GM23338 (cell line): ENCODE measurements around the gene TAF3. TPM values are rescaled to one million over a fixed set of nuclear protein-coding genes. Genes with fewer than 3 reads are reported as not detected.
A peak's percentile ranks its signal among the peaks of the same experiment; 100 is the strongest.

Source experiments
- ATAC-seq: fragments of 200-7000 bp; cut with Tn5 transposase; 3 replicates; pipeline ENCODE4 v1.9.1; 2020
- DNase-seq: peaks from one replicate; pipeline ENCODE4 v3.0.0-alpha.2; 2015; ENCODE audit warnings: low spot score
- H2AFZ ChIP-seq: fragments of 200-600 bp; sonication (generic); 2 replicates; pipeline ENCODE4 v1.8.0; 2016; ENCODE audit warnings: antibody characterized with exemption, mild to moderate bottlenecking, moderate library complexity
- H3F3A ChIP-seq: fragments of 200-600 bp; sonication (generic); replicated peaks from 2 replicates; pipeline ENCODE4 v1.8.0; 2017; ENCODE audit warnings: antibody characterized with exemption, mixed run types, low read depth
- H3K27ac ChIP-seq: fragments of 200-600 bp; sonication (generic); 2 replicates; pipeline ENCODE4 v1.6.1; 2016; ENCODE audit warnings: low read depth
- H3K27me3 ChIP-seq: fragments of 200-600 bp; sonication (generic); 2 replicates; pipeline ENCODE4 v1.8.0; 2016; ENCODE audit warnings: mild to moderate bottlenecking, mixed run types, moderate library complexity; ENCODE audit not compliant: insufficient read depth
- H3K36me3 ChIP-seq: fragments of 200-600 bp; sonication (generic); 2 replicates; pipeline ENCODE4 v1.8.0; 2016; ENCODE audit warnings: mild to moderate bottlenecking; ENCODE audit not compliant: insufficient read depth
- H3K4me1 ChIP-seq: fragments of 200-600 bp; sonication (generic); 2 replicates; pipeline ENCODE4 v1.8.0; 2016; ENCODE audit warnings: mild to moderate bottlenecking, moderate library complexity; ENCODE audit not compliant: insufficient read depth
- H3K4me2 ChIP-seq: fragments of 200-600 bp; sonication (generic); 2 replicates; pipeline ENCODE4 v1.7.1; 2017; ENCODE audit warnings: mixed run types
- H3K4me3 ChIP-seq: fragments of 200-600 bp; sonication (generic); 2 replicates; pipeline ENCODE4 v1.6.1; 2016; ENCODE audit warnings: mixed run types
- H3K79me2 ChIP-seq: fragments of 200-600 bp; sonication (generic); replicated peaks from 2 replicates; pipeline ENCODE4 v1.8.0; 2017; ENCODE audit warnings: mild to moderate bottlenecking; ENCODE audit not compliant: insufficient read depth
- H3K9me2 ChIP-seq: fragments of 200-600 bp; sonication (generic); 2 replicates; pipeline ENCODE4 v1.8.0; 2017; ENCODE audit not compliant: insufficient read depth
- H4K20me1 ChIP-seq: fragments of 200-600 bp; sonication (generic); replicated peaks from 2 replicates; pipeline ENCODE4 v1.8.0; 2017; ENCODE audit warnings: mild to moderate bottlenecking; ENCODE audit not compliant: insufficient read depth
- H3K27ac Mint-ChIP-seq: 2 replicates; pipeline ENCODE4 v1.8.0; 2020; ENCODE audit warnings: inconsistent platforms, mild to moderate bottlenecking, moderate library complexity, mixed read lengths
- H3K27me3 Mint-ChIP-seq: 3 replicates; pipeline ENCODE4 v1.8.0; 2022; ENCODE audit warnings: low read depth, mild to moderate bottlenecking, moderate library complexity, mixed read lengths, inconsistent platforms; ENCODE audit not compliant: insufficient read depth, poor library complexity
- H3K36me3 Mint-ChIP-seq: 3 replicates; pipeline ENCODE4 v1.8.0; 2021; ENCODE audit warnings: low read depth, mild to moderate bottlenecking, inconsistent platforms, moderate library complexity, mixed read lengths
- H3K4me1 Mint-ChIP-seq: 3 replicates; pipeline ENCODE4 v1.8.0; 2020; ENCODE audit warnings: mild to moderate bottlenecking, inconsistent platforms, mixed read lengths
- H3K4me3 Mint-ChIP-seq: 3 replicates; pipeline ENCODE4 v1.8.0; 2021; ENCODE audit warnings: moderate library complexity, mild to moderate bottlenecking, inconsistent platforms, mixed read lengths
- H3K9me3 Mint-ChIP-seq: 3 replicates; pipeline ENCODE4 v1.8.0; 2020; ENCODE audit warnings: moderate library complexity, mild to moderate bottlenecking, inconsistent platforms, mixed read lengths
- CREB1 ChIP-seq: fragments of 250-450 bp; sonication (Bioruptor Pico); IDR thresholded peaks from 2 replicates; pipeline ENCODE4 v1.5.0; 2020; ENCODE audit warnings: low read depth, mild to moderate bottlenecking, moderate library complexity
- CTCF ChIP-seq, 2 experiments: fragments of 200-600 bp in 1 of 2; sonication (generic) in 1 of 2; conservative IDR thresholded peaks; 2 replicates each; pipeline versions ENCODE4 v1.5.1 to v1.6.1; 2016 to 2017; ENCODE audit warnings: antibody characterized with exemption in 2 of 2, low read depth in 2 of 2, mild to moderate bottlenecking in 2 of 2, moderate library complexity in 1 of 2
- JUNB ChIP-seq: IDR thresholded peaks from one replicate; pipeline ENCODE4 v1.6.1; 2016; ENCODE audit warnings: antibody characterized with exemption; ENCODE audit not compliant: unreplicated experiment
- NANOG ChIP-seq: IDR thresholded peaks from 2 replicates; pipeline ENCODE4 v1.6.1; 2016; ENCODE audit warnings: antibody characterized with exemption, borderline replicate concordance
- REST ChIP-seq: IDR thresholded peaks from one replicate; pipeline ENCODE4 v1.6.1; 2018; ENCODE audit warnings: antibody characterized with exemption; ENCODE audit not compliant: unreplicated experiment
- STAT1 ChIP-seq: IDR thresholded peaks from one replicate; pipeline ENCODE4 v1.6.1; 2016; ENCODE audit warnings: antibody characterized with exemption; ENCODE audit not compliant: unreplicated experiment
- ZNF462 ChIP-seq: fragments of 250-450 bp; sonication (Bioruptor Pico); IDR thresholded peaks from 2 replicates; pipeline ENCODE4 v1.5.0; 2020; ENCODE audit warnings: mild to moderate bottlenecking, moderate library complexity
- polyA plus RNA-seq: library from polyadenylated mRNA; unstranded; fragments of >200 nt; fragmentation: Nextera tagmentation; extraction: Ambion mirVana; gene quantifications from 2 replicates; pipeline ENCODE4 v1.2.1, GENCODE V29; 2016
- total RNA-seq: library from RNA; depleted of rRNA; stranded (reverse); fragments of >200 nt; shearing (Covaris generic); gene quantifications from 2 replicates; pipeline ENCODE4 v1.2.3, GENCODE V29; 2014

Gene TAF3
- total and polyA plus RNA-seq, 2 experiments from 2014 or later: 6.4 to 15.2 TPM

GRCh38 chr10:7872041-7872442, 53.7 kb downstream of the TAF3 start:
- H3K27ac Mint-ChIP-seq: no peak overlapping the region
- H3K27me3 ChIP-seq: no peaks in the 10 kb centered on the region
- no peaks in the 10 kb centered on the region for H3K36me3 Mint-ChIP-seq
- peaks cover 8% of the 10 kb centered on the region; the same call in 1 of the 2 replicates for H3K79me2 ChIP-seq
- no peaks in the 10 kb centered on the region for H3K9me2 ChIP-seq
- no peak overlapping the region for H3K4me2 ChIP-seq
- H3K36me3 ChIP-seq: no peaks in the 10 kb centered on the region
- H4K20me1 ChIP-seq: no peaks in the 10 kb centered on the region
- DNase-seq (peak; percentile 58), ATAC-seq (no peak)
- H3K4me3 ChIP-seq: no peak overlapping the region
- H3K9me3 Mint-ChIP-seq: no peaks in the 10 kb centered on the region
- H3K27me3 Mint-ChIP-seq: no peaks in the 10 kb centered on the region
- no peaks in the 10 kb centered on the region for H3K4me1 ChIP-seq
- no peak overlapping the region for H2AFZ ChIP-seq
- no peak overlapping the region for H3K4me3 Mint-ChIP-seq
- TF ChIP-seq NANOG (no peak), CTCF (conservative IDR thresholded peaks at IDR 0.05; ENCODE audit: low read depth in 2 of 2) (peak; percentile 54 to 91)
- no peaks in the 10 kb centered on the region for H3F3A ChIP-seq
- H3K27ac ChIP-seq: no peak overlapping the region
- H3K4me1 Mint-ChIP-seq: peaks cover 8% of the 10 kb centered on the region; the same call in 2 of the 3 replicates

GRCh38 chr10:7874864-7875263, 56.6 kb downstream of the TAF3 start:
- no peaks in the 10 kb centered on the region for H3K36me3 Mint-ChIP-seq
- no peak overlapping the region for H3K27ac Mint-ChIP-seq
- DNase-seq (no peak), ATAC-seq (no peak)
- Histone ChIP-seq H3K27me3 (no peaks in the 10 kb centered on the region), H3K9me2 (no peaks in the 10 kb centered on the region), H3K79me2 (peaks cover 15% of the 10 kb centered on the region; the same call in 1 of the 2 replicates), H3K27ac (no peak overlapping the region), H3K4me1 (no peaks in the 10 kb centered on the region), H3K4me2 (no peak overlapping the region), H4K20me1 (no peaks in the 10 kb centered on the region), H3K36me3 (no peaks in the 10 kb centered on the region), H2AFZ (no peak overlapping the region), H3F3A (no peaks in the 10 kb centered on the region), H3K4me3 (no peak overlapping the region)
- no peaks in the 10 kb centered on the region for H3K9me3 Mint-ChIP-seq
- peaks cover 8% of the 10 kb centered on the region; the same call in 2 of the 3 replicates for H3K4me1 Mint-ChIP-seq
- no peak overlapping the region for H3K4me3 Mint-ChIP-seq
- H3K27me3 Mint-ChIP-seq: no peaks in the 10 kb centered on the region
- TF ChIP-seq ZNF462 (CRISPR knock-in tag) (no peak), CREB1 (CRISPR knock-in tag) (no peak), NANOG (no peak), CTCF (conservative IDR thresholded peaks at IDR 0.05; ENCODE audit: low read depth in 2 of 2) (no peak), STAT1 (no peak), REST (no peak), JUNB (no peak)
